GM21529 (cell line): Measurements from ENCODE around the gene DAB2IP.
"Not testable (repeated sequence)": the region's sequence is repeated elsewhere in the genome, so short reads cannot be mapped to it uniquely, and the experiment has no call there.

Experiments used
- ATAC-seq: cut with Tn5 transposase; IDR thresholded peaks from one replicate; pipeline ENCODE4 v1.9.1; 2021; ENCODE audit not compliant: unreplicated experiment

DAB2IP gene

GRCh38 chr9:121785673-121786542 is 134.5 kb downstream of the DAB2IP start:
- ATAC-seq, result no peak

- ATAC-seq, result no peak
Measured at GRCh38 chr9:121786543-121786948, 135.1 kb downstream of the DAB2IP start.

GRCh38 chr9:121786998-121787422 is 135.6 kb downstream of the DAB2IP start:
- ATAC-seq, result no peak

GRCh38 chr9:121788686-121789366 is 137.4 kb downstream of the DAB2IP start:
- ATAC-seq, result no peak

- no peak for ATAC-seq
Measured at GRCh38 chr9:121790841-121791240, 139.4 kb downstream of the DAB2IP start.

GRCh38 chr9:121792476-121792875 is 141.0 kb downstream of the DAB2IP start:
- not testable (repeated sequence) for ATAC-seq

- ATAC-seq, result not testable (repeated sequence)
Measured at GRCh38 chr9:121794334-121794733, 142.9 kb downstream of the DAB2IP start.

- ATAC-seq, result no peak
Measured at GRCh38 chr9:121797081-121797480, 145.6 kb downstream of the DAB2IP start.

- no peak for ATAC-seq
Measured at GRCh38 chr9:121798941-121799340, 147.5 kb downstream of the DAB2IP start.

- no peak for ATAC-seq
Measured at GRCh38 chr9:121800376-121800775, 148.9 kb downstream of the DAB2IP start.

- no peak for ATAC-seq
Measured at GRCh38 chr9:121801579-121801978, 150.1 kb downstream of the DAB2IP start.

GRCh38 chr9:121802753-121803152 is 151.3 kb downstream of the DAB2IP start:
- no peak for ATAC-seq

- no peak for ATAC-seq
Measured at GRCh38 chr9:121807069-121807822, 155.8 kb downstream of the DAB2IP start.

- ATAC-seq, result no peak
Measured at GRCh38 chr9:121807823-121808278, 156.4 kb downstream of the DAB2IP start.

- ATAC-seq, result no peak
Measured at GRCh38 chr9:121808781-121809180, 157.3 kb downstream of the DAB2IP start.

GRCh38 chr9:121809356-121810050 is 158.1 kb downstream of the DAB2IP start:
- no peak for ATAC-seq

GRCh38 chr9:121810489-121810888 is 159.1 kb downstream of the DAB2IP start:
- ATAC-seq, result no peak

GRCh38 chr9:121811140-121811539 is 159.7 kb downstream of the DAB2IP start:
- ATAC-seq, result no peak

GRCh38 chr9:121811751-121812150 is 160.3 kb downstream of the DAB2IP start:
- no peak for ATAC-seq

GRCh38 chr9:121812159-121812735 is 160.8 kb downstream of the DAB2IP start:
- no peak for ATAC-seq
